Liver (tissue), 9 donors: ENCODE results near the gene SLC9A8. TPM values are rescaled to one million over a fixed set of nuclear protein-coding genes. Genes with fewer than 3 reads are reported as not detected.
"Not testable (repeated sequence)": the region's sequence is repeated elsewhere in the genome, so short reads cannot be mapped to it uniquely, and the experiment has no call there.

ENCODE experiments used
- DNase-seq: peaks from one replicate; pipeline ENCODE4 v3.0.0-alpha.2; 2017; ENCODE audit warnings: low spot score
- H3K27ac ChIP-seq, 2 donors: one replicate each; pipeline ENCODE4 v1.7.0; 2013; ENCODE audit warnings: inconsistent platforms in 2 of 2, low read length in 2 of 2, control low read depth in 1 of 2, low read depth in 1 of 2, mild to moderate bottlenecking in 1 of 2
- H3K27me3 ChIP-seq, 4 donors: one replicate each; pipeline versions ENCODE4 v1.6.1 to v1.7.0; 2013; ENCODE audit warnings: low read length in 3 of 4, inconsistent platforms in 1 of 4, mild to moderate bottlenecking in 1 of 4, moderate library complexity in 1 of 4; ENCODE audit not compliant: control insufficient read depth in 4 of 4, insufficient read depth in 4 of 4
- H3K36me3 ChIP-seq, 4 donors: one replicate each; pipeline versions ENCODE4 v1.6.1 to v1.7.0; 2013; ENCODE audit warnings: low read length in 3 of 4, mild to moderate bottlenecking in 3 of 4, low read depth in 1 of 4, moderate library complexity in 1 of 4; ENCODE audit not compliant: control insufficient read depth in 4 of 4, insufficient read depth in 3 of 4
- H3K4me1 ChIP-seq, 4 donors: one replicate each; pipeline versions ENCODE4 v1.6.1 to v1.7.0; 2013; ENCODE audit warnings: low read length in 3 of 4, mild to moderate bottlenecking in 3 of 4, moderate library complexity in 1 of 4; ENCODE audit not compliant: control insufficient read depth in 4 of 4, insufficient read depth in 4 of 4
- H3K4me3 ChIP-seq, 3 donors: one replicate each; pipeline versions ENCODE4 v1.6.1 to v1.7.0; 2013; ENCODE audit warnings: low read length in 3 of 3, control low read depth in 1 of 3, low read depth in 1 of 3, mild to moderate bottlenecking in 1 of 3
- H3K9ac ChIP-seq, 2 donors: one replicate each; pipeline ENCODE4 v1.7.0; 2013; ENCODE audit warnings: low read length in 2 of 2, mild to moderate bottlenecking in 2 of 2, moderate library complexity in 2 of 2, control low read depth in 1 of 2, low read depth in 1 of 2
- H3K9me3 ChIP-seq, 4 donors: one replicate each; pipeline versions ENCODE4 v1.6.1 to v1.7.0; 2013; ENCODE audit warnings: low read length in 3 of 4; ENCODE audit not compliant: control insufficient read depth in 4 of 4
- EGR1 ChIP-seq, 2 donors: IDR thresholded peaks; 2 replicates each; pipeline ENCODE4 v1.6.1; 2016 to 2018; ENCODE audit warnings: antibody characterized with exemption in 2 of 2, low read depth in 2 of 2
- FOXA2 ChIP-seq: IDR thresholded peaks from 2 replicates; pipeline ENCODE4 v1.6.1; 2016; ENCODE audit warnings: antibody characterized with exemption
- GABPA ChIP-seq, 2 donors: IDR thresholded peaks in 1 of 2; conservative IDR thresholded peaks in 1 of 2; 2 replicates each; pipeline ENCODE4 v1.6.1; 2016; ENCODE audit warnings: antibody characterized with exemption in 2 of 2, mild to moderate bottlenecking in 1 of 2, moderate library complexity in 1 of 2
- NR2F2 ChIP-seq: IDR thresholded peaks from 2 replicates; pipeline ENCODE4 v1.6.1; 2016; ENCODE audit warnings: antibody characterized with exemption
- RAD21 ChIP-seq, 2 donors: IDR thresholded peaks; 2 replicates each; pipeline ENCODE4 v1.6.1; 2016; ENCODE audit warnings: antibody characterized with exemption in 2 of 2, mild to moderate bottlenecking in 2 of 2
- SP1 ChIP-seq: IDR thresholded peaks from 2 replicates; pipeline ENCODE4 v1.6.1; 2018; ENCODE audit warnings: antibody characterized with exemption, mild to moderate bottlenecking
- TAF1 ChIP-seq: conservative IDR thresholded peaks from 2 replicates; pipeline ENCODE4 v1.6.1; 2016; ENCODE audit warnings: antibody characterized with exemption, mild to moderate bottlenecking
- WGBS: extraction: QIAGEN DNeasy Blood & Tissue Kit; methylation state at CpG from one replicate; pipeline ENCODE4 v1.1.7; 2013; 5-methylcytosine and 5-hydroxymethylcytosine counted together
- polyA plus RNA-seq, 2 donors: library from polyadenylated mRNA; stranded (reverse) in 1 of 2; unstranded in 1 of 2; fragments of 200-250 nt in 1 of 2; fragments of >200 nt in 1 of 2; fragmentation: Nextera tagmentation in 1 of 2; extraction: Ambion mirVana in 1 of 2; gene quantifications; one replicate each; pipeline versions ENCODE4 v1.2.1 to v1.2.3, GENCODE V29; 2013 to 2015
- total RNA-seq, 2 donors: library from RNA; depleted of rRNA; stranded (reverse); fragments of >200 nt; gene quantifications; one replicate each; pipeline ENCODE4 v1.2.3, GENCODE V29; 2014
- TF ChIP-seq, protein P1 (sequence below): IDR thresholded peaks from 2 replicates; pipeline ENCODE4 v1.6.1; 2016; ENCODE audit warnings: antibody characterized with exemption, mild to moderate bottlenecking
- TF ChIP-seq, protein P2 (sequence below): fragments of 150-350 bp; IDR thresholded peaks from 2 replicates; pipeline ENCODE4 v1.5.1; 2017; ENCODE audit warnings: improper control_type of control experiment, low read depth, low read length; ENCODE audit not compliant: missing input control
- TF ChIP-seq, protein P3 (sequence below): IDR thresholded peaks from 2 replicates; pipeline ENCODE4 v1.6.1; 2016; ENCODE audit warnings: antibody characterized with exemption
- donor health status: healthy.
- donor health status: healthy.
- donor health status: healthy.
- donor health status: healthy.
- donor health status: healthy.

The SLC9A8 gene
- total and polyA plus RNA-seq, 4 donors = 4.0 to 9.5 (median 8.6) TPM

DNA sequence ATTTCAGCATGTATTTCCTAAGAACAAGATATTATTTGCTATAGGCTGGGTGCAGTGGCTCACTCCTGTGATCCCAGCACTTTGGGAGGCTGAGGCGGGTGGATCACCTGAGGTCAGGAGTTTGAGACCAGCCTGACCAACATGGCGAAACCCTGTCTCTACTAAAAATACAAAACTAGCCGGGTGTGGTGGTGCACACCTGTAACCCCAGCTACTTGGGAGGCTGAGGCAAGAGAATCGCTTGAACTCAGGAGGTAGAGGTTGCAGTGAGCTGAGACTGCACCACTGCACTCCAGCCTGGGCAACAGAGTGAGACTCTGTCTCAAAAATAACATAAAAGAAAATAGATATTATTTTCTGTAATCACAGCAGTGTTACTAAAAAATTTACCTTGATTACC lies 30.2 kb upstream of the SLC9A8 start:
- not testable (repeated sequence) for H3K36me3 ChIP-seq, H3K9ac ChIP-seq, H3K27me3 ChIP-seq, H3K4me1 ChIP-seq, H3K4me3 ChIP-seq, H3K27ac ChIP-seq, H3K9me3 ChIP-seq, DNase-seq
- 96% methylated on average over 4 of the region's 4 CpGs for WGBS

DNA sequence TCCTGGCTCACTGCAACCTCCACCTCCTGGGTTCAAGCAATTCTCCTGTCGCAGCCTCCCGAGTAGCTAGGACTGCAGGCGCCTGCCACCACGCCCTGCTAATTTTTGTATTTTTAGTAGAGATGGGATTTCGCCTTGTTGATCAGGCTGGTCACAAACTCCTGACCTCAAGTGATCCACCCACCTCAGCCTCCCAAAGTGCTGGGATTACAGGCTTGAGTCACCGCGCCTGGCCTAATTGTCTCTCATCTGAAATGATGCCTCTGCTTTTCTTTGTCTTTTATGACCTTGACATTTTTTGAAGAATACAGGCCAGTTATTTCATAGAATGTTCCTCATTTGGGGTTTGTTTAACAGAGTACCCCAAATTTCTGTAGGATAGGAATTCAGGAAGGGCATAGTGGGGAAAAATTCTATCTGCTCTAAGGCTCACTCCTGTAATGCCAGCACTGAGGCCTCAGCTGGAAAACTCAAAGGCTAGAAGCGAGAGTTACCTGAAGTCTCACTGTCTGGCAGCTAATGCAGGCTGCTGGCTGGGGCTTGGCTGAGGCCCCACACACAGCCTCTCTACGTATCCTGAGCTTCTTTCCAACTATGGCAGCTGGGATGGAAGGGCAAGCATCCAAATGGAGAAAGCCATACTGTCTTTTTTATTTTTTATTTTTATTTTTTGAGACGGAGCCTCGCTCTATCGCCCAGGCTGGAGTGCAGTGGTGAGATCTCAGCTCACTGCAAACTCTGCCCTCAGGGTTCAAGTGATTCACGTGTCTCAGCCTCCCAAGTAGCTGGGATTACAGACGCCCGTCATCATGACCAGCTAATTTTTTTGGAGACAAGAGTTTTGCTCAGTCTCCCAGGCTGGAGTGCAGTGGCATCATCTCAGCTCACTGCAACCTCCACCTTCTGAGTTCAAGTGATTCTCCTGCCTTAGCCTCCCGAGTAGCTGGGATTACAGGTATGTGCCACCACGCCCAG lies 29.3 kb upstream of the SLC9A8 start:
- H3K9me3 ChIP-seq, H3K4me3 ChIP-seq, H3K36me3 ChIP-seq, H3K9ac ChIP-seq, H3K4me1 ChIP-seq, H3K27ac ChIP-seq, H3K27me3 ChIP-seq, DNase-seq: not testable (repeated sequence)
- WGBS = 95% methylated on average over 17 of the region's 17 CpGs

DNA sequence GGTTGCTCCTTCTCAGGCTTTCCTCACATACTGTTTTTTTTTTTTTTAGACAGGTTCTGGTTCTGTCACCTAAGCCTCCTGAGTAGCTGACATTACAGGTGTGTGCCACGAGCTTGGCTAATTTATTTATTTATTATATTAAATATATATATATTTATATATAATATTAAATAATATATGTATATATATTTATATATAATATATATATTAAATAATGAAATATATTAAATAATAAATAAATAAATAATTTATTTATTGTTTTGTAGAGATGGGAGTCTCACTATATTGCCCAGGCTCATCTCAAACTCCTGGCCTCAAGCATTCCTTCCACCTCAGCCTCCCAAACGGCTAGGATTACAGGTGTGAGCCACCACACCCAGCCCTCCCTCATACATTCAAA lies 28.3 kb upstream of the SLC9A8 start:
- no peaks in the 10 kb centered on the region for H3K4me1 ChIP-seq
- no peak for DNase-seq
- no peak overlapping the region for H3K9ac ChIP-seq
- H3K27ac ChIP-seq = no peak overlapping the region
- no peaks in the 10 kb centered on the region for H3K36me3 ChIP-seq
- WGBS = 46% methylated on average over 2 of the region's 2 CpGs
- H3K27me3 ChIP-seq = no peaks in the 10 kb centered on the region
- TF ChIP-seq GABPA (IDR thresholded peaks at IDR 0.05 in 1 of 2, conservative IDR thresholded peaks at IDR 0.05 in 1 of 2) (no peak), NR2F2 (no peak), FOXA2 (no peak), RAD21 (IDR thresholded peaks at IDR 0.05) (no peak), TAF1 (no peak), SP1 (no peak), EGR1 (IDR thresholded peaks at IDR 0.05; ENCODE audit: low read depth in 2 of 2) (no peak)
- TF ChIP-seq, protein P1, sequence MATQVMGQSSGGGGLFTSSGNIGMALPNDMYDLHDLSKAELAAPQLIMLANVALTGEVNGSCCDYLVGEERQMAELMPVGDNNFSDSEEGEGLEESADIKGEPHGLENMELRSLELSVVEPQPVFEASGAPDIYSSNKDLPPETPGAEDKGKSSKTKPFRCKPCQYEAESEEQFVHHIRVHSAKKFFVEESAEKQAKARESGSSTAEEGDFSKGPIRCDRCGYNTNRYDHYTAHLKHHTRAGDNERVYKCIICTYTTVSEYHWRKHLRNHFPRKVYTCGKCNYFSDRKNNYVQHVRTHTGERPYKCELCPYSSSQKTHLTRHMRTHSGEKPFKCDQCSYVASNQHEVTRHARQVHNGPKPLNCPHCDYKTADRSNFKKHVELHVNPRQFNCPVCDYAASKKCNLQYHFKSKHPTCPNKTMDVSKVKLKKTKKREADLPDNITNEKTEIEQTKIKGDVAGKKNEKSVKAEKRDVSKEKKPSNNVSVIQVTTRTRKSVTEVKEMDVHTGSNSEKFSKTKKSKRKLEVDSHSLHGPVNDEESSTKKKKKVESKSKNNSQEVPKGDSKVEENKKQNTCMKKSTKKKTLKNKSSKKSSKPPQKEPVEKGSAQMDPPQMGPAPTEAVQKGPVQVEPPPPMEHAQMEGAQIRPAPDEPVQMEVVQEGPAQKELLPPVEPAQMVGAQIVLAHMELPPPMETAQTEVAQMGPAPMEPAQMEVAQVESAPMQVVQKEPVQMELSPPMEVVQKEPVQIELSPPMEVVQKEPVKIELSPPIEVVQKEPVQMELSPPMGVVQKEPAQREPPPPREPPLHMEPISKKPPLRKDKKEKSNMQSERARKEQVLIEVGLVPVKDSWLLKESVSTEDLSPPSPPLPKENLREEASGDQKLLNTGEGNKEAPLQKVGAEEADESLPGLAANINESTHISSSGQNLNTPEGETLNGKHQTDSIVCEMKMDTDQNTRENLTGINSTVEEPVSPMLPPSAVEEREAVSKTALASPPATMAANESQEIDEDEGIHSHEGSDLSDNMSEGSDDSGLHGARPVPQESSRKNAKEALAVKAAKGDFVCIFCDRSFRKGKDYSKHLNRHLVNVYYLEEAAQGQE = no peak
- TF ChIP-seq, protein P2, sequence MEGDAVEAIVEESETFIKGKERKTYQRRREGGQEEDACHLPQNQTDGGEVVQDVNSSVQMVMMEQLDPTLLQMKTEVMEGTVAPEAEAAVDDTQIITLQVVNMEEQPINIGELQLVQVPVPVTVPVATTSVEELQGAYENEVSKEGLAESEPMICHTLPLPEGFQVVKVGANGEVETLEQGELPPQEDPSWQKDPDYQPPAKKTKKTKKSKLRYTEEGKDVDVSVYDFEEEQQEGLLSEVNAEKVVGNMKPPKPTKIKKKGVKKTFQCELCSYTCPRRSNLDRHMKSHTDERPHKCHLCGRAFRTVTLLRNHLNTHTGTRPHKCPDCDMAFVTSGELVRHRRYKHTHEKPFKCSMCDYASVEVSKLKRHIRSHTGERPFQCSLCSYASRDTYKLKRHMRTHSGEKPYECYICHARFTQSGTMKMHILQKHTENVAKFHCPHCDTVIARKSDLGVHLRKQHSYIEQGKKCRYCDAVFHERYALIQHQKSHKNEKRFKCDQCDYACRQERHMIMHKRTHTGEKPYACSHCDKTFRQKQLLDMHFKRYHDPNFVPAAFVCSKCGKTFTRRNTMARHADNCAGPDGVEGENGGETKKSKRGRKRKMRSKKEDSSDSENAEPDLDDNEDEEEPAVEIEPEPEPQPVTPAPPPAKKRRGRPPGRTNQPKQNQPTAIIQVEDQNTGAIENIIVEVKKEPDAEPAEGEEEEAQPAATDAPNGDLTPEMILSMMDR = no peak
- TF ChIP-seq, protein P3, sequence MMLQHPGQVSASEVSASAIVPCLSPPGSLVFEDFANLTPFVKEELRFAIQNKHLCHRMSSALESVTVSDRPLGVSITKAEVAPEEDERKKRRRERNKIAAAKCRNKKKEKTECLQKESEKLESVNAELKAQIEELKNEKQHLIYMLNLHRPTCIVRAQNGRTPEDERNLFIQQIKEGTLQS = no peak
- H3K4me3 ChIP-seq = no peak overlapping the region
- no peaks in the 10 kb centered on the region for H3K9me3 ChIP-seq
